HUES6 (cell line): ENCODE data around the gene PNMA5.
"Not testable (repeated sequence)": the region's sequence is repeated elsewhere in the genome, so short reads cannot be mapped to it uniquely, and the experiment has no call there.

ENCODE experiments used
- H3K27ac ChIP-seq: 2 replicates; pipeline ENCODE4 v1.7.0; 2013; ENCODE audit warnings: low read depth, mild to moderate bottlenecking, low read length, inconsistent platforms
- H3K27me3 ChIP-seq: 2 replicates; pipeline ENCODE4 v1.6.1; 2013; ENCODE audit warnings: low read length; ENCODE audit not compliant: control insufficient read depth, insufficient read depth
- H3K36me3 ChIP-seq: 2 replicates; pipeline ENCODE4 v1.6.1; 2013; ENCODE audit warnings: low read length; ENCODE audit not compliant: control insufficient read depth, insufficient read depth
- H3K4me1 ChIP-seq: 2 replicates; pipeline ENCODE4 v1.6.1; 2013; ENCODE audit warnings: low read length; ENCODE audit not compliant: control insufficient read depth, insufficient read depth
- H3K4me3 ChIP-seq: 2 replicates; pipeline ENCODE4 v1.5.1; 2013; ENCODE audit warnings: low read depth, low read length
- H3K9ac ChIP-seq: one replicate; pipeline ENCODE4 v1.6.1; 2013; ENCODE audit warnings: mild to moderate bottlenecking, low read length
- H3K9me3 ChIP-seq: 2 replicates; pipeline ENCODE4 v1.6.1; 2013; ENCODE audit warnings: low read depth, low read length; ENCODE audit not compliant: control insufficient read depth, insufficient read depth

PNMA5 gene

GRCh38 chrX:152993933-152994332, at the start of gene PNMA5:
PNMA5 (minus strand) TSS chrX:152994116; CDS start chrX:152991598, 2,518 bp downstream.
- no peak within 1 kb of the TSS for H3K9ac ChIP-seq

GRCh38 chrX:153032397-153033118, 38.6 kb upstream of the PNMA5 start:
- H3K9me3 ChIP-seq = peaks cover 51% of the 10 kb centered on the region
- H3K4me1 ChIP-seq = no peaks in the 10 kb centered on the region
- no peaks in the 10 kb centered on the region for H3K36me3 ChIP-seq
- H3K4me3 ChIP-seq = peak overlapping the region; percentile 45
- peaks cover 22% of the 10 kb centered on the region for H3K27me3 ChIP-seq
- H3K27ac ChIP-seq = no peak overlapping the region
- no peak overlapping the region for H3K9ac ChIP-seq

More at GRCh38 chrX:152993933-152994332, at the start of gene PNMA5:
- H3K27me3 ChIP-seq = peaks cover 8% of the 10 kb centered on the region; the same call in 1 of the 2 replicates
- no peaks in the 10 kb centered on the region for H3K4me1 ChIP-seq
- H3K36me3 ChIP-seq = no peaks in the 10 kb centered on the region
- H3K4me3 ChIP-seq = no peak within 1 kb of the TSS
- H3K9me3 ChIP-seq = peaks cover 28% of the 10 kb centered on the region; the same call in 1 of the 2 replicates
- no peak within 1 kb of the TSS for H3K27ac ChIP-seq

DNA sequence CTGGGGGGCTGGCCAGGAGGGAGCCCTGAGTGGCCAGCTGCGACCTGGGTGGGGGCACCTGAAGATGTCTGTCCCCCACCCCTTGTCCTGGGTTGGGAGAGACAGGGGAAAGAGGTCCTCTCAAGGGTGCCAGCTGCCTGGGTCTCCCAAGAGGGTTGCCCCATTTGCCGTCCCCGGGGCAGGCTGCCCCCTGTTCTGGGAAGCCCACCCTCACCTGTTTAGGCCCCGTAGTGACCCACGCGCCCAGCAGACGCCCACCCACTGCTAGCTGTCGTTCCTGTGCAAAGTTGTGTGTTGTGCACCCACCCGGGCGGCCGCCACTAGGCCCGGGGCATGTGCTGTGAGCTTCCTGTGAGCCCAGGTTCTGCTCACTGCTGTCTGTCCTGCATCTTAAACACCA, 36.9 kb upstream of the PNMA5 start:
- Histone ChIP-seq H3K27ac (no peak overlapping the region), H3K36me3 (no peaks in the 10 kb centered on the region), H3K9ac (no peak overlapping the region), H3K27me3 (peaks cover 23% of the 10 kb centered on the region), H3K9me3 (peaks cover 53% of the 10 kb centered on the region), H3K4me1 (no peaks in the 10 kb centered on the region), H3K4me3 (no peak overlapping the region)

- Histone ChIP-seq H3K27me3 (peaks cover 25% of the 10 kb centered on the region), H3K27ac (no peak overlapping the region), H3K9me3 (peaks cover 46% of the 10 kb centered on the region), H3K9ac (no peak overlapping the region), H3K36me3 (no peaks in the 10 kb centered on the region), H3K4me1 (no peaks in the 10 kb centered on the region), H3K4me3 (no peak overlapping the region)
These were observed 36.0 kb upstream of the PNMA5 start for GRCh38 chrX:153029875-153030274.

GRCh38 chrX:153029162-153029561, 35.2 kb upstream of the PNMA5 start:
- H3K9me3 ChIP-seq = peaks cover 39% of the 10 kb centered on the region; the same call in 1 of the 2 replicates
- no peaks in the 10 kb centered on the region for H3K36me3 ChIP-seq
- no peak overlapping the region for H3K4me3 ChIP-seq
- peaks cover 25% of the 10 kb centered on the region for H3K27me3 ChIP-seq
- no peak overlapping the region for H3K27ac ChIP-seq
- no peaks in the 10 kb centered on the region for H3K4me1 ChIP-seq
- no peak overlapping the region for H3K9ac ChIP-seq

- peaks cover 33% of the 10 kb centered on the region; the same call in 1 of the 2 replicates for H3K9me3 ChIP-seq
- peaks cover 25% of the 10 kb centered on the region for H3K27me3 ChIP-seq
- not testable (repeated sequence) for H3K36me3 ChIP-seq, H3K4me1 ChIP-seq, H3K9ac ChIP-seq, H3K4me3 ChIP-seq, H3K27ac ChIP-seq
These were observed 34.6 kb upstream of the PNMA5 start for GRCh38 chrX:153028487-153028886.

GRCh38 chrX:153026501-153026900, 32.6 kb upstream of the PNMA5 start:
- not testable (repeated sequence) for H3K4me3 ChIP-seq, H3K27ac ChIP-seq, H3K36me3 ChIP-seq, H3K9ac ChIP-seq, H3K4me1 ChIP-seq
- H3K9me3 ChIP-seq = peaks cover 24% of the 10 kb centered on the region; the same call in 1 of the 2 replicates
- peaks cover 16% of the 10 kb centered on the region for H3K27me3 ChIP-seq

GRCh38 chrX:153019166-153019565, 25.2 kb upstream of the PNMA5 start:
- Histone ChIP-seq H3K27me3 (peaks cover 42% of the 10 kb centered on the region), H3K4me3 (no peak overlapping the region), H3K36me3 (no peaks in the 10 kb centered on the region), H3K27ac (no peak overlapping the region), H3K9ac (no peak overlapping the region), H3K4me1 (no peaks in the 10 kb centered on the region), H3K9me3 (no peaks in the 10 kb centered on the region; the same call in 1 of the 2 replicates)

GRCh38 chrX:153017174-153017573, 23.3 kb upstream of the PNMA5 start:
- H3K9me3 ChIP-seq, H3K4me3 ChIP-seq, H3K4me1 ChIP-seq, H3K36me3 ChIP-seq, H3K27ac ChIP-seq, H3K9ac ChIP-seq: not testable (repeated sequence)
- peaks cover 50% of the 10 kb centered on the region for H3K27me3 ChIP-seq

DNA sequence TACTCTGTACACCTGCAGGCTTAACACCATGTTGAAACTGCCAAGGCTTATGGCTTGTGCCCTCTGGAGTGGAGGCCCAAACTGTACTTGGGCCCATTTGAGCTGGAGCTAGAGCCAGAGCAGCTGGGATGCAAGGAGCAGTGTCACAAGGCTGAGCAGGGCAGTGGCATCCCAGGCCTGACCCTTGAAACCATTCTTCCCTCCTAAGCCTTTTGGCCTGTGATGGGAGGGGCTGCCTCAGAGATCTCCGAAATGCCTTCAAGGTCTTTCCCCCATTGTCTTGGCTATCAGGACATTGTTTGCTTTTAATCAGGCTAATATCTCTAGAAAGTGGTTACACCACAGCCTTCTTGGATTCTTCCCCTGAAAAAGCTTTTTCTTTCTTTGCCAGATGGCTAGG, 10.9 kb upstream of the PNMA5 start:
- Histone ChIP-seq H3K9ac (no peak overlapping the region), H3K4me1 (no peaks in the 10 kb centered on the region), H3K27me3 (peaks cover 10% of the 10 kb centered on the region; the same call in 1 of the 2 replicates), H3K4me3 (no peak overlapping the region), H3K27ac (no peak overlapping the region), H3K36me3 (no peaks in the 10 kb centered on the region), H3K9me3 (peaks cover 49% of the 10 kb centered on the region; the same call in 1 of the 2 replicates)

GRCh38 chrX:153003981-153004380, 10.1 kb upstream of the PNMA5 start:
- Histone ChIP-seq H3K36me3 (no peaks in the 10 kb centered on the region), H3K4me1 (no peaks in the 10 kb centered on the region), H3K9me3 (peaks cover 47% of the 10 kb centered on the region; the same call in 1 of the 2 replicates), H3K27me3 (peaks cover 10% of the 10 kb centered on the region; the same call in 1 of the 2 replicates), H3K9ac (no peak overlapping the region), H3K27ac (no peak overlapping the region), H3K4me3 (no peak overlapping the region)
